HG03442 (cell line): ENCODE data around the gene LEMD2.

Source experiments
- ATAC-seq: cut with Tn5 transposase; IDR thresholded peaks from one replicate; pipeline ENCODE4 v1.9.1; 2021; ENCODE audit warnings: mild to moderate bottlenecking, moderate library complexity; ENCODE audit not compliant: unreplicated experiment

The LEMD2 gene

DNA sequence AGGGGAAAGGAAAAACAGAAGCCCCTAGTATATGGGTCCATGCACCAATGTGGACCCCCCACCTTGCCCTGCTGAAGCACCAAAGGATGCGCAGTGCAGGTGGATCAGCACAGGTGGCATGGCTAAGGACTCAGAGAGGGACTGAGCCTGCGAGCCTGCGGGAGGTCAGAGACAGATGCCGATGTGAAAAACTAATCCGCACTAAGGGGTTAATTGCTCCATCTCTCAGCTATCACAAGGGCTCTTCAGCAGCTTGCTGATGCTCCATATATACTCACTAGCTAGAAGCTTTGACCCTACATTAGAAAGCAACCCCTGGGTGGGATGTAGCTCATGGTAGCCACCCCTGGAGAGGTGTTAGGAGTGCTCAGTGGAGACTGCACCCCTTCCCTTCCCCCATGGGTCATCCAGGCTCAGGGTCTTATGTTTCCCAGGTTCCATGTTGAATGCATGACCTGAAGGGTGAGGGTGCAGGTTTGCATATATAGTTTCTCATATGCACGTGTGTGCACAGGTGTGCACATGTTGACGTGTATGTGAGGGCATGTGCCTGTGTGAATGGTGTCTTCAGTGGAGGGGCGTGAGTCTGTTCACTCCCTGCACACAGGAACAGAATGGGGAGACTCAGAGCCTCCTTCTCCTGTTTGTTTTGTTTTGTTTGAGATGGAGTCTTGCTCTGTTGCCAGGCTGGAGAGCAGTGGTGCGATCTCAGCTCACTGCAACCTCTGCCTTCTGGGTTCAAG lies 28.9 kb downstream of the LEMD2 start:
- ATAC-seq = no peak

DNA sequence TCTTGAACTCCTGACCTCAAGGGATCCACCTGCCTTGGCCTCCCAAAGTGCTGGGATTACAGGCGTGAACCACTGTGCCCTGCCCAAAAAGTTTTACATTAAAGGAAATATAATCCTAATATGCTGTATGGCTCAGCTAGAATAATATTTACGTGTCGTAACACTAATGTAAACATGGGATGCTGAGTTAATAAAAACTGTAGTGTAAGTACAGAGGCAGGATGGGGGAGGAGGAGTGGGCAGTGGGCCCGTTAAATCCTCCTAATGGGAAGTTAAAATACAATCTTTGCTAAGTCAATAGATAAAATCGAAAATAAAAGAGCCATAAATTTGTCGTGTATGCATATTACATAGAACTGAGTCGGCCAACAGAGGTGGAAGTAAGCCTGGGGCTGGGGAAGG lies 30.1 kb downstream of the LEMD2 start:
- no peak for ATAC-seq

- ATAC-seq = no peak
Observed at GRCh38 chr6:33757906-33758305, 31.0 kb downstream of the LEMD2 start.

- ATAC-seq = no peak
Observed at GRCh38 chr6:33757113-33757512, 31.8 kb downstream of the LEMD2 start.

DNA sequence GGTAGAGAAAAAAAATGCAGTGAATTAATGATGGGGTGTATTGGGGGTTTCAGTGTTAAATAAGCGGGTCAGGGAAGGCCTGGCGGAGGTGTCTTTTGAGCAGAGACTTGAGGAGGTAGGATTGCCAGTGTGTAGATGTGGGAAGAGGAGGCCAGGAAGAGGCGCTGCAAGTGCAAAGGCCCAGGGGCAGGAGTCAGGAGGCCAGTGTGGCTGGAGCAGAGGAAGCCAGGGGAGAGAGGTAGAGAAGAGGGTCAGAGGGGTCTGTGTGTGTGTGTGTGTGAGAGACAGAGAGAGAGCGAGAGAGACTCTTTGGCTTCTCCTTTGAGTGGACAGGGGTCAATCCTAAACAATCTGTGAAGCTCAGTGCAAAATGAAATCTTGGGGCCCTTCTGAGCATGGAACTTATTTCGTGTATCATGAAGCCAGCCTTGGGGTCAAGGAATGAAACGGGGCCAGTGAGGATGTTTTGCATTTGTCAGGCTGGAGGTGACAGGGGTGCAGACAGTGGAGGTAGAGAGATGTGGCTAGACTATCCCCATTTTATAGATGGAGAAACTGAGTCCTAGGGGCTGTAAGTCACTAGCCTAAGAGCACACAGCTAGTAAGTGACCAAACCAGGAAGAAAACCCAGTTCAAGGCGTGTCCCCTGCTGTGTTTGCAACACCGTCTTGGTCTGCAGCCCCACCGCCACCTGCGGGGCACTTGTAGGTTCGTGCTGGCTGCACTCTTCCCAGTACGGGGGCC lies 32.5 kb downstream of the LEMD2 start:
- no peak for ATAC-seq

DNA sequence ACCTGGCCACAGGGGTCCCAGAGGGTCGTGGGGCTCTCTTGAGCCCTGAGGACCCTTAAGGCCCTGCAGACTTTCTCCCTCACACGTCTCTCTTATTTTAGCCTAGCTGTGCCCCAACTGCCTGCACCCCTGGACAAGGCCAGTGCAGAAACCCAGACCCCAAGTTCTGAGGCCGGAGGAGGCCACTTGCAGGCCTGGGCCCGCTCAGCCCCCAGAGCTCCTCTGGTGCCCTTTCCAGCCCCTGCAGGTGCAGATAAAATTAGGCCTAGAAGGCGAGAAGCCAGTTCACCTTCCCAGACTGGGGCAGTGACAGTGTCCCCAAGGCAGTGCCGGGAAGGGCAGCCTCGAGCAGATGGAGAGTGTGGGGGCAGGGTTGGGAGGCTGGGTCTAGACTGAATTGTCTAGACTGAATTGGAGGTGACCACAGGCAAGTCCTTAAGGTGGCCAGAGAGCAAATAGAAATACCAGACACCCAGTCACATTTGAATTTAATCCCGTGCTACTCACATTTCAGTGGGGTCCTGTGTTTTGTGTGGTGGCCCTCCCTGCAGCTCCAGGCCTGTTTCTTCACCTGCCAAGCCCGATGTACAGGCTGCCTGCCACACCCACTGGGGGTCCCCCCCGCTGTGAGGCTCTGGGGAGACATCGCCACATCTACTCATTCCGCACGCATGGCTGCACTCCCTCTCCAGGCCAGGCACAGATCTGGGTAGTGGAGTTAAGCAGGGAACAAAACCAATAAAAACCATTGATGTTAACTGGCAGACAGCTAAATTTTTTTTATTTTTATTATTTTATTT lies 33.7 kb downstream of the LEMD2 start:
- no peak for ATAC-seq

- no peak for ATAC-seq
Observed at GRCh38 chr6:33754222-33754621, 34.7 kb downstream of the LEMD2 start.

- ATAC-seq = no peak
Observed at GRCh38 chr6:33752646-33753015, 36.3 kb downstream of the LEMD2 start.

DNA sequence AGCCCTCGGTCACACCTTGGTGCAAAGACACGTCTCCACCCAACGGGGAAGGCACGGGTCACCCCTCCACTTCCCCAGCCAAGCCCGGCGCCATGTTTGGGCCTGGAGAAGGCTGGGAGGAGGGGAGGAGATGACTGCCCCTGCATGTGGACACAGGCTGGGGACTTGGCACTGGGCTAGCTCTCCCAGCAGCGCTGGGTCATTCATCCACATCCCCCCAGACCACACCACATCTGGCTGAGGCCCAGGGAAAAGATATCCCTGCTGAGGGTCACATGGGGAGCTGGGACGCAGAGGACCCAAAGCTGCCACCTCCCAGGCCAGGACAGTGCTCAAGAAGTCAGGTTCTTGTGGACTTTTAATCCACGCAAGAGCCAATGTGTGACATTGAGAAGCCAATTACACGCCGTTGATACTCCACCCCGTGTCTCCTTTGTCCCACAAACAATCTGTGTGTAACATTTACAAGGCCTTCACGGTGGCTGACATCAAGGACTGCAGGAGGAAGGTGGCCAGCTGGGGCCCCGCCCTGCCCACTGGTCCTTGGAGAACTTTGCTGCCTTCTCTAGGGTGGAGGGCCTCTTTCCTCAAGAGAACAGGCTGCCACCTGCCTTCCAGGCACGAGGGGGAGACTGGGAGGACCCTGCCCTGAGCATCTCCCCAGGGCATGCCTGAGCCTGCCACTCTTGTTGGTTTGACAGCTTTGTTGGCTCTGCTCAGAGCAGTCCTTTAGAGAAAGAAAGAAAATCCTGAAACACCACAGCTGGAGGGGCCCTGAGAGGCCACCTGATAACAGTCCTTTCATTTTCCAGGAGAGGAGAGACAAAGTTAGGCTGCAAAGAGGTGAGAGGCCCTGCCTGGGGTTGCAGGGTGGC lies 36.9 kb downstream of the LEMD2 start:
- no peak for ATAC-seq

DNA sequence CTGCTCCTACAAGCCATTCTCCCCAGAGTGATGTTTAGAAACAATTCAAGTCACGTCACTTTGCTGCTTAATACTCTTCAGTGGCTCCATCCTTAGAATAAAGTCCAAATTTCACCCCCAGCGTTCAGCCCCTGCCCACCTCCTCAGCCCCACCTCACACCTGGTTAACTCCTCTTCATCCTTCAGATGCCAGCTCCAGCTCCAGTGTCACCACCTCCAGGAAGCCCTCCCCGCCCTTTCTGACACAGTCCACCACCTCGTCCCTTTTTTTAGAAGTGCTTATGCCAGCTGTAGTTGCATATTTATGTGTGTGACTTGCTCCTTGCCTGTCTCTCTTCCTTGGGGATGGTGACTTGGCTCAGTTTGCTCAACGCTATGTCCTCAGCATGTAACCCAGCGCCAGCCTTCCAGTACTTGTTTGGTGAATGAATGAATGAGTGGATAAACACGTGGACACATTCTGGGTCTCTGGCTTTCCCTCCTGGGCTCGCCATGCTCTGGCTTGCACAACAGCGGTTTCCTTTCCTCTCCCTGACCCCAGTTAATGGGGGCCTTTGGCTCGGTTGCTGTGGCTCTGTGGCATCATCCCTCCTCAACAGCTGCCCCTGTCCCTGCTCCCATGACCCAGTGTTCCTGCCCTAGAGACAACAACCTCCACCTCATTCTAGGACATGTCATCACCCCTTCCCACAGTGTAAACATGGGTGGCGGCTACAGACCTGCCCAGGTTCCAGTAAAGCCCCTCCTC lies 38.5 kb downstream of the LEMD2 start:
- ATAC-seq = no peak

GRCh38 chr6:33749401-33749800 lies 39.5 kb downstream of the LEMD2 start:
- ATAC-seq = no peak

- no peak for ATAC-seq
Observed at GRCh38 chr6:33748841-33749240, 40.1 kb downstream of the LEMD2 start.

DNA sequence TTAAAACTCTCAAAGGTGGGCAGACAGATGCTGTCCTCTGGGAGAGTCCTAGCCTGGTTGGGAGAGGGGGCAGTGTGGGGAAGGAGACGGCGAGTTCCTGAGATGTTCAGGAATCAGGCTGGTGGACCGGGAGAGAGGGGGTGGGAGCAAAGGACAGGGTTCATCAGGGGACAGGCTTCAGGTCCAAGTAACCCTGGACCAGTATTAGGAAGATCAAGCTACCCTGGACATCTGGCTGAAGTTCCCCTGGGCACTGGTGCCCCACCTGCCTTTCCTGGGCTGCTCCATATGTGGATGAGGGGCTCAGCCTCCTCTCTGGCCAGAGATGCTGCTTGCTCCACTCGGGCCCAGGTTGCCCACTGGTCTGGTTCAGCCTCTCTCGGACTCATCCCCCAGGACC lies 41.1 kb downstream of the LEMD2 start:
- no peak for ATAC-seq

DNA sequence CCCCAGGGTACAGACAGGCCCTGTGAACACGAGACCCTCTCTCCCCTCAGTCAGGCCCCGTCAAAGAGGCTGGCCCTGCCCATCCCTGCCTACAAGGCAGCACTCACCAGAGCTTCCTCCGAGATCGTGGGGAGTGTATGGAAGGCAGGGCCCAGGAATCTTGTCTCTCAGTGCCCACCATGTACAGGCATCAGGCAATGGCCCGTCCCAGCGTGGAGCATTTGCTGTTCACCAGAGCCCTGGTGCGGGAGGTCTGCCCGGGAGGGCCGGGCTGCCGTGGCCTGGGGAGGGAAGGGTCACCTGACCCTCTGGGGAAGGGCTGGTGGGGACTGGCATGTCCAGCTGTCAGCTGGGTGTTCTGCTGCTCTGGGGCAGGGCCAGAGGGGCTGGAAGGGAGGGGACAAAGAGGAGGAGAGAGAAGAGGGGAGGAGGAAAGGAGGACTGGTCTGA lies 42.3 kb downstream of the LEMD2 start, which contains the start of gene IP6K3:
Gene IP6K3, minus strand, starts transcription at position 255 of the 450 bp plus-strand sequence. CDS start 11,429 bp downstream, outside the sequence.
- no peak for ATAC-seq

DNA sequence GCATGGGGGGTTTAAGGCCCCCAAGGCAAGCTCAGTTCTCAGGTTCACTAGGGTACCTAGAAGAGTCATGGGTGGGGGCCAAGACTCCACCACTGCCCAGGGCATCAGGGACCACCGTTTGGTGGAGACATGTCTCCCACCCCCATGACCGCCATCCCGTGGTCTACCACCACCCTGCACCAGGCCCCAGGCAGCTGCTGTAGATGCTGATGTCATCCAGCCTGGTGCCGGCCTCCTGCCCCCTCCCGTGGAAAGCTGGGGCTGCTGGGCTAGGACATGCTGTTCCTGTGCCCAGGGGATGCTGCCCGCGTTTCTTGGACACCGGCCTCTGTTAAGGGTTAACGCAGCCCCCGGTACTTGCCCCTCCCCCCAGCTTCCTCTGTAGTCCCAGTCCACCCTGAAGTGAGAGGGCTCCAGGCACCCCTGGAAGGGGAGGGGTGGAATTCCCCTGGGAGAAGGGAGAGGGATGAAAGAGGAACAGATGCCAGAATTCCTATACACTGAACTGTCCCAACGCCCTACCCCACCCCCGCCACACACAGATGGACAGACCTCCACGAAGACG lies 42.8 kb downstream of the LEMD2 start:
- ATAC-seq = no peak

DNA sequence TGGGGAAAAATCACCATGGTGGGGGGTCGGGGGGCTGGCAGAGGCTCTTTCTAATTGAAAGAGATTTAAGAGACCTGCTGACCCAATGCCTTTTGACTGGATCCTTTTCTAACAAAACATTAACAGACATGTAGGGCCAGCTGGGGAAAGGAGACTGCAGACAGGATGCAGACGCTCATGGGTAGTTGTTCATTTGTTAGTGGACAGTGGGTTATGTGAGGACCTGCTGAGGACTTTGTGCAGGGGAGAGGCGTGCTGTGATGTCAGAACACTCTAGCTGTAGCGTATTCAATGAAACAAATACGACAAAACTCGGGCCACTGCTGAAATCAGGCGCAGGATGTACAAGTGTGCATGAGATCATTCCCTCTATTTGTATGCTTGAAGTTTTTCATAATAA lies 43.4 kb downstream of the LEMD2 start:
- ATAC-seq = no peak

GRCh38 chr6:33744895-33745546 lies 43.9 kb downstream of the LEMD2 start:
- ATAC-seq = no peak

GRCh38 chr6:33744001-33744848 lies 44.7 kb downstream of the LEMD2 start:
- no peak for ATAC-seq
